Fibroblast of the conjunctiva (primary cell): ENCODE measurements around the gene HGFAC.

ENCODE experiments used
- DNase-seq: peaks from one replicate; pipeline ENCODE4 v3.0.0-alpha.2; 2010; ENCODE audit warnings: low read depth

The HGFAC gene

GRCh38 chr4:3426465-3427133 lies 15.2 kb upstream of the HGFAC start:
- no peak for DNase-seq

DNA sequence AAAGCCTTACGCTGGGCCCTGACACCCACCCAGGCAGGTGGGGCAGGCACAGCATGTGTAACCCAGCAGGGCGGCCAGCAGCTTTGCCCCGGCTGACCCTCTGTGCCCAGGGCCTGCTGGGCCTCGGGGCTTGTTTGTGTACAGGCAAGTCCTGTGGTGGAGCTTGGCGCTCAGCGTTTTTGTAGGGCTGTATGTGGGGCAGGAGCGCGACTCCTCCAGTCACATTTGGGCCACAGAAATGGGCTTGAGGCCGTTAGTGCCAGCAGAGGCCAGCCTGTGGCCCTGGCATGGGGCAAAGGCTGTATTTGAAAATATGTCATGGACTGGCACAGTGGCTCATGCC lies 14.7 kb upstream of the HGFAC start:
- no peak for DNase-seq

- no peak for DNase-seq
Measured at GRCh38 chr4:3427706-3428446, 13.9 kb upstream of the HGFAC start.

DNA sequence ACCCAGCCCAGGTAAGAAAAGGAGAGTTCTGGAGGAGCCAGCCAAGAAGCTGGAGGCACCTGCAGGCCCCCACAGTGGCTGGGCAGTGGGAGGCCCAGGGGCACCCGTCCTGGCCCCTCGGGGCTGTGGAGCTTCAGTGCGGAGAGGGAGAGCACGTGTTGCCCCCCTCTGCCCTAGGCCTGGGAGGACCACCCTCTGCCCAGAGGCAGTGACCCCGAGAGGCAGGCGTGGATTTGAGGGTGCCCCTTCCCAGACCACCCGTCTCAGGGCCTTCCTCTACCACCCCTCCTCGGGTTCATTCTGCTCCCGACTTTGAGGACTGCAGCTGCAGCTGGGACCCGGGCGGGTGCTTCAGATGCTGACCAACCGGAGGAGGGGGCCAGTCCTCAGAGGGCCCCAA lies 12.1 kb upstream of the HGFAC start:
- no peak for DNase-seq

DNA sequence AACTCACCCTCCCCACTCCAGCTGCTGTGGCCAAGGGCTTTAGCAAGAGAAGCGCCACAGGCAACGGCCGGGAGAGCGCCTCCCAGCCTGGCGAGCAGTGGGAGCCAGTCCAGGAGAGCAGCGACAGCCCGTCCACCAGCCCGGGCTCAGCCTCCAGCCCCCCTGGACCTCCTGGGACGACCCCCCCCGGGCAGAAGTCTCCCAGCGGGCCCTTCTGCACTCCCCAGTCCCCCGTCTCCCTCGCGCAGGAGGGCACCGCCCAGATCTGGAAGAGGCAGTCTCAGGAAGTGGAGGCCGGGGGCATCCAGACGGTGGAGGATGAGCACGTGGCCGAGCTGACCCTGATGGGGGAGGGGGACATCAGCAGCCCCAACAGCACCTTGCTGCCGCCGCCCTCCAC lies 11.2 kb upstream of the HGFAC start:
- no peak for DNase-seq

DNA sequence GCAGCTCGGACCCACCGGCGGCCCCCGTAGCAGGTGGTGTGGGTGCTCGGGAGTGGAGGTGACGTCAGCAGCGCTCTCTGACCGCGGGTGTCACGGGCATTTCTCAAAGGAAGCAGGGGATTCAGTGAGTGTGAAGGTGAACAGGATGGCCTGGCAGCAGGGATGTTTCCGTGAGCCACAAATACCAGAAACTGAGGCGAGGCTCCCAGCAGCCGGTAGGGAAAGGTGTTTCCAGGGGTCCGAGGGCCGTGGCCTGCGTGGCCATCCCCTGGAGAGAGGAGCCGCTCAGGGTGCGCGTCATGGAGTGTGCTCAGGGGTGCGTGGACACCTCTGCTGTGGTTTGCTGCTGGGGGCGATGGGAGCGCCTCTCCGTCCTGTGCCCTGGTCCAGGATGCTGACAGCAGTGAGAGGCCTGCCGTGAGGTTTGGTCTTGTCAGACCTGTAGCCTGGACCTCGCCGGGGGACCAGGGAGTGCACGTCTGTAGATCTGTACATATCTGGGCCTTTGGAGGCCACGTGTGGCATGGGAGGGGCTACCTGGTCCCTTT lies 10.2 kb upstream of the HGFAC start:
- DNase-seq, result no peak

DNA sequence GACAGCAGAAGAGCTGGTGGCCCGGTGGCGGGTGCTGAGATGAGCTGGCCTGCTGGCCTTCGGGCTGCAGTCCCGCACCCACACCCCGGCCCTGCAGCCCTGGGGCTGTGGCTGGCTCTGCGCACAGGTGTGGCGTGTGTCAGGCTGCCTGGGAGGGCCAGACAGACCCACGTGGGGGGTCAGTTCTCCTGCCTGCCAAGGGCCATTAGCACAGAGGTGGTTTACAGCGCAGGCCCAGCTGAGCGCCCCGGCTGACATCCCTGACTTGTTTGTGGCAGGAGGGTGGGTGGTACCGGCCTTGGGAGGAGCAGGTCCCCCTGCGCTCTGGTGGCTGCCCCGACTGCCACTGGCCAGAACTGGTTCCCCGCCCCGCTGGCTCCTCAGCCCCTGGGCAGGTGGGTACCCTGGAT lies 9.4 kb upstream of the HGFAC start:
- no peak for DNase-seq

DNA sequence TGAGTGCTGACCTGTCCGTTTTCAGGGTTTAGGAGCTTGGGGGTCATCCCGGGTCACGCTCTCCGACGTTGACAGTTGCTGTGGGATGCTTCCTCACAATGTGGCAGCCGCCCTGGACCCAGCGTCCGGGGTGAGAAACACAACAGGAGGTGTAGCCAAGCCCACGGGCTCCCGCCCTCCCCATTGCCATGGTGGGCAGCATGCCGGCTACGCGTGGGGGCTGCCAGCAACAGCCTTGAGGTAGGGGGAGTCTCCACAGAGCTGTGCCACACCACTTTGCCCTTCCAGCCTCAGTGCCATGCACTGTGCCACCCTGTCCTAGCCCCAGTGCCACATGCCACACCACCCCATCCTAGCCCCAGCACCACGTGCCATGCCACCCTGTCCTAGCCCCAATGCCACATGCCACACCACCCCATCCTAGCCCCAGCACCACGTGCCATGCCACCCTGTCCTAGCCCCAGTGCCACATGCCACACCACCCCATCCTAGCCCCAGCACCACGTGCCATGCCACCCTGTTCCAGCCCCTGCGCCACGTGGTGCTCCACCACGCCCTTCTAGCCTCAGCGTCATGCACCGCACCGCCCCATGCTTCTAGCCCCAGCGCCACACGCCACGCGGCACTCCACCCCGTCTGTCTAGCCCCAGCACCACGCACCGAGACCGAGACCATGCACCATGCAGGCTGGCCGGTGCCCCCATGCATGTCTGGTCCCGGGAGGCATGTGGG lies 8.5 kb upstream of the HGFAC start:
- DNase-seq, result no peak

DNA sequence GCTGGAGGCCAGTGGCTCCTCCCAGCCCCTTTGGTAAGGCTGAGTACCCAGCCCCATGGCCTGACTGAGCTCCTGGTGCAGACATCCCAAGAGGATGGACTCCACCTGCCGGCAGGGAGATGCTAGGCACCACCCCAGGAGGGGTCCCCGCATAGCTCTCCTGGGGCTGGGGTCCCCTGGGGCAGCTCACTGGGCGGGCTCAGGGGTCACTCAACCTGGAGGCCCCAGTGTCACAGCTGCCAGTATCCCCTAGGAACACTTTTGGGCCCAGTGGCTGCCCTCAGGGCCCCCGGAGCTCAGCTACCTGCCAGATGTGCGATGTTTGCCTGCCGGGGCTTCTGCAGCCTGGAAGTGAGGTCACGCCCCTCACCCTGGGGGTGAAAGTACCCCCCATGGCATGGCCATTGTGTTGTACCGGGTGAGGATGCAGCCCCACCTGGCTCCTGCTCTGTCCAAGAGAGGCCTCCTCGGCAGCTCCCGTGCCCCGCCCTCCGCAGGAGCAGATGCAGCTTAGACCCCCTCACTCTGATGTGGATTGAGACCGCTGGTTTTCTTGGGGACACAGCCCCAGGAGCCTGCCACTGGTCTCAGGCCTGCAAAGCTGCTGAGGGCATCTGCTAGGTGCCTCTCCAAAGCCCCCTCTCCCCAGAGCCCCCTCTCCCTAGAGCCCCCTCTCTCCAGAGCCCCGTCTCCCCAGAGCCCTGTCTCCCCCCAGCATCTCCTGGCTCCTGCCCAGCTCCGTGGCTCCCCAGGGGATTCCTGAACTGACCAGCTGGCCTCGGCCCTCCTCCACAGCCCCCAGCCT lies 6.7 kb upstream of the HGFAC start:
- DNase-seq, result no peak

GRCh38 chr4:3435686-3435956 lies 6.1 kb upstream of the HGFAC start:
- no peak for DNase-seq

DNA sequence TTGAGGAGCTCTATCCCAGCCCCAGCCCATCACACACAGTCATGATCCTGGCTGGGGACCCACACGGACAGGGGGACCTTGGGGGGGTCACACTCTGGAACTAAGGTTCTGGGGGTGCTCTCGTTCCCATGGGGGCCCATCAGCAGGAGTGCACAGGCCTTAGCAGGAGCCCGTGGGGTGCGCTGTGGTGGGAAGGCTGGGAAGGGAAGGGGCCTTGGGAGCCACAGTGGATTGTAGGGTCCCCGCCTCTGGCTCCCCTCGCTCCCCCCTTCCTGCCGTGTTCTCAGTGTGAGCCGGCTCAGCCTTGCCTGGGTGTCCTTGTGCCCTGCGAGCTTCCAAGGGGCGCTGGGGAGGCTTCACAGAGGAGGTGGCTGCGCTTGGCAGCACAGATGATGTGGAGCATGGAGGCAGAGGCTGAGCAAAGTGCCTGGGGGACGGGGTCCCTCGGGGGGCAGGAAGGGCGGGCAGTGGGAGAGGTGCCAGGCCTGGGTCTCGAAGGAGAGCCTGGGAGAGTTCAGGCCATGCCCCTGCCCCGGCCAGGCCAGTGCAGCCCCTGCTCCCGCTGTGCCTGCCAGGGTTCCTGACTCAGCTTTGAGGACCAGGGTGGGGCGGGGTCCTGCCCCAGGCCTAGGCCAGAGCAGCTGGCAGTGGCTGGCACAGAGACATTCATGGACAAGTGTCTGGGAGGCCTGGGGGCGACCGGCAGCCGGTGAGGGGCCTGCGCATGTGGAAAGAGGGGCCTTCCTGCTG lies 5.5 kb upstream of the HGFAC start:
- DNase-seq, result no peak

GRCh38 chr4:3436798-3437581 lies 4.8 kb upstream of the HGFAC start:
- peak; percentile 21 for DNase-seq

DNA sequence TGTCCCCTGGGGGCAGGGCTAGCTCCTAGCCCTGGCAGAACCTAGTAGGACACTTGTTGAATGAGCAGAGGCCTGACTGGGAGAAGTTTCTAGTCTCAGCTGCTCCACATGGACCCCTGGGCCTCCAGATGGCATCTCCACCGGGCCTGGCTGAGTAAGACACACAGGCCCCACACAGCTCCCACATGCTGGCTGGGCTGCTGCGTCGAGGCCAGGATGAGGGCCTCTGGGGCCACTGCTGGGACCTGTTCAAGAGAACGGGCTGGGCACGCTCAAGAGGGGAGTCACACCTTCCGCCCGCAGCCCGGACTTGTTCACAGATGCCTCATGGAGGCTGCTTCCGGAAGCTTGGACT lies 4.2 kb upstream of the HGFAC start:
- DNase-seq, result no peak

DNA sequence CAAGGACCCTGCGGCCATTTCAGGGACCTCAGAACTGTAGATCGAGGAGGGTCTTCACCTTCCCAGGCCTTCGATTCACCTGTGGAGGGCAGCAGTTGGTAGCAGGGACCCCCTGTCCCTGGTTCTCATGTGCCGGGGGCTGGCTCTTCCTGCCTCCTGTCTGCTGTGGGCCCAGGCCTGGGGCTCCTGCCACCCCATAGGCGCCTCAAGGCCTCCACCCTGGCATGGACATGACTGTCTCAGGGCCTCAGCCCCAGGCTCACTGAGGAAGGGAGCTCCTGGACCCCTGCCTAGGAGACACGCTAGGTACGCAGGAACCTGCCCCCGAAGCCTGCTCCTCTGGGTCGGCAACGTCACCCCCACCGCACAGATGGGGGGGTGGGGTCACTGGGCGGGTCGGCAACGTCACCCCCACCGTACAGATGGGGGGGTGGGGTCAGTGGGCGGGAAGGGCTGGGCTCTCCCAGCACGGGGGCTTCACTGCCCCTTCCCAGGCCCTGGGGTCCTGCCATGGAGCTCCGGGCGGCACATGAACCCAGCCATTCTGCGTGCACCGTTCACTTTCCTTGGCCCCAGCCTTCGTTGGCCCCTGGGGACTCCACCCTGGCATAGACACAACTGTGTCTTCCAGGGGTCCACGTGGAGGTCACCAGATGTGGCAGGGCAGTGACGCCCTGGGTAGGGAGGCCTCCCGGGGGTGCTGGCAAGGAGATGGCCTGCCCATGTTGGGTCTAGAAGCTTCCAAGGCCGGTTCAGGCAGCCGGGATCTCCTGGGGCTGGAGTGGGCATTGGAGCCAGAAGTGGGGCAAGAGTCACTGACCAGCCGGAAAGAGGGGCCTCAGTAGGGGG lies 3.5 kb upstream of the HGFAC start:
- no peak for DNase-seq

- DNase-seq, result no peak
Measured at GRCh38 chr4:3438847-3439180, 3.0 kb upstream of the HGFAC start.

- no peak for DNase-seq
Measured at GRCh38 chr4:3439391-3439790, 2.4 kb upstream of the HGFAC start.

GRCh38 chr4:3440011-3440410 lies 1.8 kb upstream of the HGFAC start:
- no peak for DNase-seq

- no peak for DNase-seq
Measured at GRCh38 chr4:3440979-3441500, 728 bp upstream of the HGFAC start.

GRCh38 chr4:3442460-3442958 lies 741 bp downstream of the HGFAC start:
- no peak for DNase-seq
